Suprapubic skin (tissue), 4 donors: ENCODE data around the gene ITGAL. TPM values are rescaled to one million over a fixed set of nuclear protein-coding genes. Genes with fewer than 3 reads are reported as not detected.
"Not testable (repeated sequence)": the region's sequence is repeated elsewhere in the genome, so short reads cannot be mapped to it uniquely, and the experiment has no call there.

Source experiments
- DNase-seq, 2 donors: peaks; one replicate each; pipeline ENCODE4 v3.0.0-alpha.2; 2019; ENCODE audit warnings: low spot score in 2 of 2
- H3K27ac ChIP-seq: fragments of 200-600 bp; sonication (generic); one replicate; pipeline ENCODE4 v1.5.1; 2019
- H3K27me3 ChIP-seq: fragments of 200-600 bp; sonication (generic); one replicate; pipeline ENCODE4 v1.5.1; 2019
- H3K36me3 ChIP-seq: fragments of 200-600 bp; sonication (generic); one replicate; pipeline ENCODE4 v1.5.1; 2019
- H3K4me1 ChIP-seq: fragments of 200-600 bp; sonication (generic); one replicate; pipeline ENCODE4 v1.5.1; 2019
- H3K4me3 ChIP-seq: fragments of 200-600 bp; sonication (generic); one replicate; pipeline ENCODE4 v1.5.1; 2019; ENCODE audit warnings: mild to moderate bottlenecking
- H3K9me3 ChIP-seq: fragments of 200-600 bp; sonication (generic); one replicate; pipeline ENCODE4 v1.5.1; 2019
- CTCF ChIP-seq, 2 donors: fragments of 200-600 bp in 1 of 2; fragments of 450-650 bp in 1 of 2; sonication (generic) in 1 of 2; IDR thresholded peaks; one replicate each; pipeline ENCODE4 v1.5.1; 2016 to 2019; ENCODE audit warnings: antibody characterized with exemption in 2 of 2, mild to moderate bottlenecking in 1 of 2, moderate library complexity in 1 of 2
- EP300 ChIP-seq: sonication (generic); formaldehyde crosslinking; IDR thresholded peaks from one replicate; pipeline ENCODE4 v1.6.1; 2017; ENCODE audit warnings: antibody characterized with exemption
- POLR2A ChIP-seq, 2 donors: fragments of 450-650 bp; IDR thresholded peaks; one replicate each; pipeline ENCODE4 v1.6.1; 2017; ENCODE audit warnings: antibody characterized with exemption in 2 of 2, mild to moderate bottlenecking in 2 of 2, moderate library complexity in 2 of 2
- POLR2AphosphoS5 ChIP-seq, 3 donors: sonication (generic); formaldehyde crosslinking; IDR thresholded peaks; one replicate each; pipeline ENCODE4 v1.6.1; 2017; ENCODE audit warnings: antibody characterized with exemption in 3 of 3
- WGBS: methylation state at CpG from one replicate; pipeline ENCODE4 v1.1.5; 2018; 5-methylcytosine and 5-hydroxymethylcytosine counted together
- total RNA-seq, 4 donors: library from RNA; depleted of rRNA; stranded (reverse); fragments of >200 nt; gene quantifications; one replicate each; pipeline ENCODE4 v1.1.0, GENCODE V29; 2016

Gene ITGAL
- total RNA-seq, 4 donors from 2014 or later = 0.47 to 4.3 (median 1.9) TPM

GRCh38 chr16:30539000-30539964, 66.7 kb downstream of the ITGAL start:
- Histone ChIP-seq H3K27ac (no peak overlapping the region), H3K9me3 (no peaks in the 10 kb centered on the region), H3K27me3 (no peaks in the 10 kb centered on the region), H3K4me3 (no peak overlapping the region), H3K4me1 (peaks cover 10% of the 10 kb centered on the region), H3K36me3 (no peaks in the 10 kb centered on the region)
- TF ChIP-seq EP300 (no peak), CTCF (IDR thresholded peaks at IDR 0.05) (no peak), POLR2AphosphoS5 (IDR thresholded peaks at IDR 0.05) (no peak)
- DNase-seq = no peak
- 84% methylated on average over 8 of the region's 8 CpGs for WGBS

- H3K27ac ChIP-seq, H3K9me3 ChIP-seq, DNase-seq, H3K4me1 ChIP-seq, H3K4me3 ChIP-seq, H3K27me3 ChIP-seq, H3K36me3 ChIP-seq: not testable (repeated sequence)
- 90% methylated on average over 12 of the region's 13 CpGs for WGBS
Observed at GRCh38 chr16:30539986-30540526, 67.5 kb downstream of the ITGAL start.

- WGBS = 67% methylated on average over 9 of the region's 9 CpGs
- H3K4me3 ChIP-seq, DNase-seq, H3K36me3 ChIP-seq, H3K27ac ChIP-seq, H3K9me3 ChIP-seq, H3K4me1 ChIP-seq, H3K27me3 ChIP-seq: not testable (repeated sequence)
Observed at GRCh38 chr16:30540916-30541464, 68.4 kb downstream of the ITGAL start.

GRCh38 chr16:30541502-30542329, 69.2 kb downstream of the ITGAL start:
- WGBS = 71% methylated on average over 10 of the region's 10 CpGs
- Histone ChIP-seq H3K27me3 (no peaks in the 10 kb centered on the region), H3K4me3 (no peak overlapping the region), H3K27ac (no peak overlapping the region), H3K4me1 (peaks cover under 1% of the 10 kb centered on the region), H3K9me3 (no peaks in the 10 kb centered on the region), H3K36me3 (no peaks in the 10 kb centered on the region)
- DNase-seq = no peak
- TF ChIP-seq POLR2A (IDR thresholded peaks at IDR 0.05) (no peak), CTCF (IDR thresholded peaks at IDR 0.05) (no peak), POLR2AphosphoS5 (IDR thresholded peaks at IDR 0.05) (no peak), EP300 (no peak)

- TF ChIP-seq EP300 = no peak
- no peak for TF ChIP-seq POLR2A (IDR thresholded peaks at IDR 0.05)
- TF ChIP-seq CTCF (IDR thresholded peaks at IDR 0.05) = no peak
- no peak for TF ChIP-seq POLR2AphosphoS5 (IDR thresholded peaks at IDR 0.05)
- Histone ChIP-seq H3K27me3 (no peaks in the 10 kb centered on the region), H3K9me3 (no peaks in the 10 kb centered on the region), H3K27ac (no peak overlapping the region), H3K4me3 (no peak overlapping the region), H3K4me1 (no peaks in the 10 kb centered on the region), H3K36me3 (no peaks in the 10 kb centered on the region)
- no peak for DNase-seq
- 85% methylated on average over 5 of the region's 5 CpGs for WGBS
Observed at GRCh38 chr16:30543067-30543466, 70.5 kb downstream of the ITGAL start.

GRCh38 chr16:30546115-30546514, 73.6 kb downstream of the ITGAL start:
- H3K27ac ChIP-seq = no peak overlapping the region
- TF ChIP-seq POLR2AphosphoS5 (IDR thresholded peaks at IDR 0.05) (no peak), POLR2A (IDR thresholded peaks at IDR 0.05) (no peak), CTCF (IDR thresholded peaks at IDR 0.05) (no peak), EP300 (no peak)
- 74% methylated on average over 8 of the region's 8 CpGs for WGBS

More at GRCh38 chr16:30546115-30546514, 73.6 kb downstream of the ITGAL start:
- Histone ChIP-seq H3K27me3 (no peaks in the 10 kb centered on the region), H3K36me3 (no peaks in the 10 kb centered on the region), H3K9me3 (no peaks in the 10 kb centered on the region), H3K4me1 (peaks cover 5% of the 10 kb centered on the region), H3K4me3 (no peak overlapping the region)
- DNase-seq = no peak
